ENCODE measurements around the gene C12orf75. TPM values are rescaled to one million over a fixed set of nuclear protein-coding genes. Genes with fewer than 3 reads are reported as not detected.

The C12orf75 gene
- total and polyA plus RNA-seq, 2 of the 13 experiments (the other 11 are each of a cell fraction or from before 2014, with no cell fraction given): 16.1 to 19.8 TPM

DNA sequence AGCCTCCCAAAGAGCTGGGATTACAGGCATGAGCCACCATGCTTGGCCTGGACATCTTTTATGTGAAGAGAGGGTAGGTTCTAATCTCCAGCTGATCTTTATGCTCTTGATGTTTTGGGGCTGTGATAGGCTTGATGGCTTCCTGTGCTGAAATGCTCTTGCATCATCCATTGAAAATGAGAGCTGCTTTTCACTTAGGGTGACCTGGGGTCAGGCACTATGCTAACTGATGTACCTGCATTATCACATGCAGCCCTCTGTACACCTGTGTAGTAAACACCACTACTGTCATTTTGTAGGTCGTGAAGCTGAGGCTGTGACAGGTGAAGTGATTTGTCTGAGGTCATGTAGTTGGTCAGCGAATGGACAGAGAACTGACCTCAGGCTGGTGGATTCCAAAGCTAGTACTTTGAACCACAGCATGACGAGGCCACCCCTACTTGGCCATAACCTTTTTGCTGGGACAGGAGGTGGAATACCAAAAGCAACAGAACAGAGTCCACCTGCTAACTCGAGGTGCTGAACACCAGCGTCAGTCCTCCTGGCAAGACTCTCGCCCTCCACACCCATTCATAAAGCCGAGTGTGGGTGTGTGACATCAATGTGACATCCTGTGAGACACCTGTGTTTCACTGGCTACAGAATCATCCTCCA is 69.1 kb downstream of the C12orf75 start (continued):
- no peak for TF ChIP-seq NFE2L2 (IDR thresholded peaks at IDR 0.05; ENCODE audit: low read length)
- TF ChIP-seq GFI1 (CRISPR knock-in tag; IDR thresholded peaks at IDR 0.05; ENCODE audit: borderline replicate concordance): no peak
- no peak for TF ChIP-seq ATF6 (CRISPR knock-in tag; conservative IDR thresholded peaks at IDR 0.05)
- TF ChIP-seq ARHGAP35 (CRISPR knock-in tag; IDR thresholded peaks at IDR 0.05; ENCODE audit: borderline replicate concordance): no peak
- TF ChIP-seq HNF4A (CRISPR knock-in tag; IDR thresholded peaks at IDR 0.05): peak; percentile 38
- no peak for TF ChIP-seq RXRA (CRISPR knock-in tag; IDR thresholded peaks at IDR 0.05)
- TF ChIP-seq ZNF557 (CRISPR knock-in tag; IDR thresholded peaks at IDR 0.05): no peak
- TF ChIP-seq RBM39 (IDR thresholded peaks at IDR 0.05; ENCODE audit: low read depth, low read length, poor library complexity, severe bottlenecking): no peak
- no peak for TF ChIP-seq ZNF749 (CRISPR knock-in tag; IDR thresholded peaks at IDR 0.05; ENCODE audit: borderline replicate concordance)
- no peak for TF ChIP-seq ZNF232 (CRISPR knock-in tag; IDR thresholded peaks at IDR 0.05; ENCODE audit: borderline replicate concordance)
- no peak for TF ChIP-seq NFYC (CRISPR knock-in tag; IDR thresholded peaks at IDR 0.05)
- no peak for TF ChIP-seq TFE3 (CRISPR knock-in tag; IDR thresholded peaks at IDR 0.05)
- TF ChIP-seq ZNF543 (CRISPR knock-in tag; IDR thresholded peaks at IDR 0.05): no peak
- TF ChIP-seq ZNF251 (CRISPR knock-in tag; IDR thresholded peaks at IDR 0.05): no peak
- TF ChIP-seq NR2F2 (IDR thresholded peaks at IDR 0.05; ENCODE audit: borderline replicate concordance, low read depth): no peak
- TF ChIP-seq SALL2 (CRISPR knock-in tag; IDR thresholded peaks at IDR 0.05): no peak
- no peak for TF ChIP-seq RXRB (CRISPR knock-in tag; IDR thresholded peaks at IDR 0.05; ENCODE audit: borderline replicate concordance)
- TF ChIP-seq PBX2 (CRISPR knock-in tag; IDR thresholded peaks at IDR 0.05): no peak
- peak; percentile 99 for TF ChIP-seq SNAPC2 (CRISPR knock-in tag; IDR thresholded peaks at IDR 0.05)
- TF ChIP-seq SAFB2 (CRISPR knock-in tag; IDR thresholded peaks at IDR 0.05; ENCODE audit: borderline replicate concordance, low read depth): no peak
- TF ChIP-seq ZNF570 (CRISPR knock-in tag; IDR thresholded peaks at IDR 0.05; ENCODE audit: borderline replicate concordance): no peak
- TF ChIP-seq ETV6 (CRISPR knock-in tag; conservative IDR thresholded peaks at IDR 0.05): no peak
- TF ChIP-seq TRAFD1 (CRISPR knock-in tag; IDR thresholded peaks at IDR 0.05; ENCODE audit: borderline replicate concordance): no peak
- no peak for TF ChIP-seq GTF3A (CRISPR knock-in tag; conservative IDR thresholded peaks at IDR 0.05)
- TF ChIP-seq PAF1 (CRISPR knock-in tag; IDR thresholded peaks at IDR 0.05): no peak

All from HepG2 (cell line).